Fibroblast of lung (primary cell): ENCODE measurements around the gene CGB2.

Source experiments
- CTCF ChIP-seq, 2 donors: IDR thresholded peaks in 1 of 2; conservative IDR thresholded peaks in 1 of 2; 1 replicate in 1 of 2; 2 replicates in 1 of 2; pipeline ENCODE4 v1.5.1; 2011 to 2012; ENCODE audit warnings: low read length in 2 of 2, control low read depth in 1 of 2, inconsistent platforms in 1 of 2, low read depth in 1 of 2, mild to moderate bottlenecking in 1 of 2
- EZH2 ChIP-seq: IDR thresholded peaks from 2 replicates; pipeline ENCODE4 v1.5.1; 2012; ENCODE audit warnings: low read length, control low read depth, mild to moderate bottlenecking; ENCODE audit errors: missing control alignments

DNA sequence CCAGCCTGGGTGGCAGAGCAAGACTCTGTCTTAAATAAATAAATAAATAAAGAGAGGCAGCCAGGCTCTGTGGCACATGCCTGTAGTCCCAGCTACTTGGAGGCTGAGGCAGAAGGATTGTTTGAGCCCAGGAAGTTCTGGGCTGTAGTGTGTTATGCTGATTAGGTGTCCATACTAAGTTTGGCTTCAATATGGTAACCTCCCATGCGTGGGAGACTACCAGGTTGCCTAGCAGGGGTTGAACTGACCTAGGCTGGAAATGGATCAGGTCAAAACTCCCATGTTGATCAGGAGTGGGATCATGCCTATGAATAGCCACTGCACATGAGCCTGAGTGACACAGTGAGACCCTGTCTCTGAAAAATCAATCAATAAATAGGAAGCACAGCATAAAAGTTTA lies 49.6 kb downstream of the CGB2 start:
- no peak for TF ChIP-seq CTCF (conservative IDR thresholded peaks at IDR 0.05 in 1 of 2, IDR thresholded peaks at IDR 0.05 in 1 of 2; ENCODE audit: low read depth in 1 of 2, low read length in 2 of 2)
- no peak for TF ChIP-seq EZH2
